ENCODE results near the gene SDK1.

Gene SDK1

DNA sequence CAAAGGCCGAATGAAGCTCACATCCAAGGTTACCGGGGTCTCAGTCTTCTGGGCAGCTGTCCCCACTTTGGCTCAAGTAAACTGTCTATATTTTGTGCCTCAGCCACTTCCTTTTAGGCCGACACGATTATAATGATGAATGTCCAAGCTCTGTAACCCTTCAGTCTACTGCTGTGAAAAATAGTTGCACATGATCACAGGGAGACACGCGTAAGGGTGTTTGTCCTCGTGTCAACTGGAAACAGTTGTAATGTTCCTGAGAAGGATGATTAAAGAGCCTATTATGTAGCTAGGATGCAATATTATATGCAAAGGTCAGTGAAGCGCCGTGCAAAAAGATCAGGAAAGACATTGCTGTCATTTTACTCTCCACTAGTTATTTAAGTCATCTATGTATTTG lies 559.9 kb downstream of the SDK1 start:
- H3K36me3 ChIP-seq (ENCODE audit: low read depth), result no peaks in the 10 kb centered on the region
- ATAC-seq (ENCODE audit: low read depth) (no peak), DNase-seq (ENCODE audit: low spot score) (no peak)
- no peak overlapping the region for H3K4me3 ChIP-seq (ENCODE audit: severe bottlenecking)
- no peak overlapping the region for H3K27ac ChIP-seq (ENCODE audit: poor library complexity, severe bottlenecking)
- H3K9me3 ChIP-seq (ENCODE audit: severe bottlenecking), result no peaks in the 10 kb centered on the region
- TF ChIP-seq, protein P1, sequence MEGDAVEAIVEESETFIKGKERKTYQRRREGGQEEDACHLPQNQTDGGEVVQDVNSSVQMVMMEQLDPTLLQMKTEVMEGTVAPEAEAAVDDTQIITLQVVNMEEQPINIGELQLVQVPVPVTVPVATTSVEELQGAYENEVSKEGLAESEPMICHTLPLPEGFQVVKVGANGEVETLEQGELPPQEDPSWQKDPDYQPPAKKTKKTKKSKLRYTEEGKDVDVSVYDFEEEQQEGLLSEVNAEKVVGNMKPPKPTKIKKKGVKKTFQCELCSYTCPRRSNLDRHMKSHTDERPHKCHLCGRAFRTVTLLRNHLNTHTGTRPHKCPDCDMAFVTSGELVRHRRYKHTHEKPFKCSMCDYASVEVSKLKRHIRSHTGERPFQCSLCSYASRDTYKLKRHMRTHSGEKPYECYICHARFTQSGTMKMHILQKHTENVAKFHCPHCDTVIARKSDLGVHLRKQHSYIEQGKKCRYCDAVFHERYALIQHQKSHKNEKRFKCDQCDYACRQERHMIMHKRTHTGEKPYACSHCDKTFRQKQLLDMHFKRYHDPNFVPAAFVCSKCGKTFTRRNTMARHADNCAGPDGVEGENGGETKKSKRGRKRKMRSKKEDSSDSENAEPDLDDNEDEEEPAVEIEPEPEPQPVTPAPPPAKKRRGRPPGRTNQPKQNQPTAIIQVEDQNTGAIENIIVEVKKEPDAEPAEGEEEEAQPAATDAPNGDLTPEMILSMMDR (IDR thresholded peaks at IDR 0.05; ENCODE audit: poor library complexity, severe bottlenecking), result no peak
- H3K27me3 ChIP-seq (ENCODE audit: insufficient read depth, poor library complexity, severe bottlenecking), result no peaks in the 10 kb centered on the region
- no peaks in the 10 kb centered on the region for H3K4me1 ChIP-seq (ENCODE audit: insufficient read depth, poor library complexity, severe bottlenecking)

DNA sequence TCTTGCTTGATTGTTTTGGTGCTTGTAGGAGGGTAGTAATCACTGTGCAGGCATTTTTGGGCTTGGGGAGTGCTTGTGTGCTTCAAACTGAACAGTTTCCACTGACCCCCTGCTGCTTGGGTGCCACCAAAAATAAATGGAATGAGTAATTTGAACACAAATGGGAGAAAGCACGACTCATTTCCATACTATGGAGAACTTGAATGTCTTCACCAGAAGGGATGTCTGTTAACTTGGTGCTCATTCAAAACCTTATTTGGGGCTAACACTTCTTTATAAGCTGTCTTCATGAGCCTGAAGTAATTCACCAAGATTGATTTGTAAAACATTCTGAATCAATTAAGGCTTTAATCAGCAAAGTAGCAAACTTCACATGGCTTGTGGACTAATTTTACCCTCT lies 560.3 kb downstream of the SDK1 start:
- ATAC-seq (ENCODE audit: low read depth), result no peak

DNA sequence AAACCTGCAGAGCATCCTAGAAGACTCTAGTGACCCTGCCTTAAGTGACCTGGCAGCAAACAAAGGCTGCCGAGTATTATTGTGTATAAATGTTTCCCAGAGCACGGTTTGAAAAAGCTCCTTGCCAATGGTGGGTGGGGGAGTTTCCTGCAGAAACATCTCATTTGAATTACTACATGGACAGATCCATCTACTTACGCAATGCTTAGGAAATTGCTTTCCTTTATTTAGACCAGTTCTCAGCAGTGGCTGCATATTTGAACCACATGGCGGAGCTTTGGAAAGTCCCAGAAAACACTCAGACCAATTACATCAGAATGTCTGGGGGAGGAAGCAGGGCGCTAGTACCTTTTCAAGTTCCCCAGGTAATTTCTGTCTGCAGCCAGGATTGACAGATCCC lies 560.9 kb downstream of the SDK1 start:
- DNase-seq (ENCODE audit: low spot score), result no peak
- no peaks in the 10 kb centered on the region for H3K4me1 ChIP-seq (ENCODE audit: insufficient read depth, poor library complexity, severe bottlenecking)
- no peak overlapping the region for H3K4me3 ChIP-seq (ENCODE audit: severe bottlenecking)
- no peaks in the 10 kb centered on the region for H3K9me3 ChIP-seq (ENCODE audit: severe bottlenecking)
- no peaks in the 10 kb centered on the region for H3K27me3 ChIP-seq (ENCODE audit: insufficient read depth, poor library complexity, severe bottlenecking)
- TF ChIP-seq, protein P1 (IDR thresholded peaks at IDR 0.05; ENCODE audit: poor library complexity, severe bottlenecking), result no peak
- no peak overlapping the region for H3K27ac ChIP-seq (ENCODE audit: poor library complexity, severe bottlenecking)
- no peaks in the 10 kb centered on the region for H3K36me3 ChIP-seq (ENCODE audit: low read depth)
- peak; percentile 52; the same call in 2 of the 3 replicates for ATAC-seq (ENCODE audit: low read depth)

More for the DNA sequence above, 560.3 kb downstream of the SDK1 start:
- no peak for DNase-seq (ENCODE audit: low spot score)
- TF ChIP-seq, protein P1 (IDR thresholded peaks at IDR 0.05; ENCODE audit: poor library complexity, severe bottlenecking), result no peak
- no peaks in the 10 kb centered on the region for H3K27me3 ChIP-seq (ENCODE audit: insufficient read depth, poor library complexity, severe bottlenecking)
- no peak overlapping the region for H3K4me3 ChIP-seq (ENCODE audit: severe bottlenecking)
- H3K9me3 ChIP-seq (ENCODE audit: severe bottlenecking), result no peaks in the 10 kb centered on the region
- H3K27ac ChIP-seq (ENCODE audit: poor library complexity, severe bottlenecking), result no peak overlapping the region
- no peaks in the 10 kb centered on the region for H3K4me1 ChIP-seq (ENCODE audit: insufficient read depth, poor library complexity, severe bottlenecking)
- no peaks in the 10 kb centered on the region for H3K36me3 ChIP-seq (ENCODE audit: low read depth)

DNA sequence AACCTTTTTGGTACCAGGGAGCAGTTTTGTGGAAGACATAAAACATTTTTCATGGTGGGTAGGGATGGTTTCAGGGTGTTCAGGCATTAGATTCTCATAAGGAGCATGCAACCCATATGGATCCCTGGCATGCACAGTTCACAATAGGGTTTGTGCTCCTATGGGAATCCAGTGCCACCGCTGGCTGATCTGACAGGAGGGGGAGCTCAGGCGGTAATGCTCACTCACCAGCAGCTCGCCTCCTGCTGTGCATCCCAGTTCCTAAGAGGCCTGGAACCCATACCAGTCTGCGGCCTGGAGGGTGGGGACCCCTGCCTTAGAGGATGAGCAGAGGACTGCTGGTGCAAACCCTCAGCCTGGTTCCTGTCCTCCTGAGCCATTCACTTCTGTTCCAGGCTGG lies 561.7 kb downstream of the SDK1 start:
- ATAC-seq (ENCODE audit: low read depth) (no peak), DNase-seq (ENCODE audit: low spot score) (no peak)
- no peak overlapping the region for H3K4me3 ChIP-seq (ENCODE audit: severe bottlenecking)
- H3K27me3 ChIP-seq (ENCODE audit: insufficient read depth, poor library complexity, severe bottlenecking), result no peaks in the 10 kb centered on the region
- no peaks in the 10 kb centered on the region for H3K4me1 ChIP-seq (ENCODE audit: insufficient read depth, poor library complexity, severe bottlenecking)
- no peaks in the 10 kb centered on the region for H3K9me3 ChIP-seq (ENCODE audit: severe bottlenecking)
- H3K27ac ChIP-seq (ENCODE audit: poor library complexity, severe bottlenecking), result no peak overlapping the region
- TF ChIP-seq, protein P1 (IDR thresholded peaks at IDR 0.05; ENCODE audit: poor library complexity, severe bottlenecking), result no peak
- H3K36me3 ChIP-seq (ENCODE audit: low read depth), result no peaks in the 10 kb centered on the region

DNA sequence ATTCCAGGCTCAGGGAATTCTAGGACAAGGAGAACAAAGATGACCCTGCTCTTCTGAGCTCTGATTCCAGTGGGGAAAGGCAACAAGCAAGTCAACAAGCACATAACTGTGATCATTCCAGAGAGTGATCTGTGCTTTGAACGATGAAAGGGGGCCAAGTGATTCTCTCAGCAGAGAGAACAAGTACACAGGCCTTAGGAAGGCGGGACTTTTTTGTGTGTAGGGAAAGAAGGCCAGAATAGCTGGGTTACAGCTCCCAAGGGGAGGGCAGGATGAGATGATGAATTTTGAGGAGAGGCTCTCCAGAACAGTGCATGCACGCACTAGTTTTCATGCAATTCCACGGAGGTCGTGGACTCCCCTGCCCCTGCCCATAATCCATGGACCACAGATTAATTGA lies 565.2 kb downstream of the SDK1 start:
- H3K9me3 ChIP-seq (ENCODE audit: severe bottlenecking), result no peaks in the 10 kb centered on the region
- H3K4me1 ChIP-seq (ENCODE audit: insufficient read depth, poor library complexity, severe bottlenecking), result no peaks in the 10 kb centered on the region
- no peak overlapping the region for H3K4me3 ChIP-seq (ENCODE audit: severe bottlenecking)
- ATAC-seq (ENCODE audit: low read depth), result no peak
- TF ChIP-seq, protein P1 (IDR thresholded peaks at IDR 0.05; ENCODE audit: poor library complexity, severe bottlenecking), result no peak
- H3K27ac ChIP-seq (ENCODE audit: poor library complexity, severe bottlenecking), result no peak overlapping the region
- no peaks in the 10 kb centered on the region for H3K36me3 ChIP-seq (ENCODE audit: low read depth)
- DNase-seq (ENCODE audit: low spot score), result no peak
- no peaks in the 10 kb centered on the region for H3K27me3 ChIP-seq (ENCODE audit: insufficient read depth, poor library complexity, severe bottlenecking)

Measured in RWPE2 (cell line).